Coronary artery (tissue), 2 donors: ENCODE results near the gene TARDBP.

Source experiments
- DNase-seq: peaks from one replicate; pipeline ENCODE4 v3.0.0-alpha.2; 2017; ENCODE audit warnings: low spot score
- H3K27ac ChIP-seq, 2 donors: fragments of 200-600 bp; sonication (generic); one replicate each; pipeline ENCODE4 v1.5.1; 2016 to 2019
- H3K4me3 ChIP-seq: fragments of 200-600 bp; sonication (generic); 2 replicates; pipeline ENCODE4 v1.5.1; 2016; ENCODE audit warnings: mild to moderate bottlenecking, moderate library complexity
- CTCF ChIP-seq: fragments of 200-600 bp; sonication (generic); IDR thresholded peaks from one replicate; pipeline ENCODE4 v1.5.1; 2019; ENCODE audit warnings: antibody characterized with exemption

TARDBP gene

DNA sequence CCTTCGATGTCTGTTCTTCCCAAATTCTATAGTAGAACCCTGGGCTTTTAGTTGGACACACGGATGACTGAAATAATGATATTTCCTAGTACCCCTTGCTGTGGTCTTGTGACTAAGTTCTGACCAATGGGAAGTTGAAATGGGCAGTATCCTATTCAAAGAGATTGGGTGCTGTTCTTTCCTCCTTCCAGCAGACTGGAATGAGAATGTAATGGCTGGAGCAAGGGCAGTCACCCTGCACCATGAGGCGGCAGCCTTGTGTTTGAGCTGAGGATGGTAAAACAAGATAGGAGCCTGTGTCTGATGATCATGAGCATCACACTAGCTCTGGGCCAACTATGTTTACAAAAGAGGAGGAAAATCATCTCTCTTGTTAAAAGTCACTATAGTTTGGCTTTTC lies 52.5 kb downstream of the TARDBP start:
- no peak overlapping the region for H3K27ac ChIP-seq
- DNase-seq = no peak

GRCh38 chr1:11065796-11066195 lies 53.3 kb downstream of the TARDBP start:
- no peak for TF ChIP-seq CTCF

More for the DNA sequence above, 52.5 kb downstream of the TARDBP start:
- no peak overlapping the region for H3K4me3 ChIP-seq
- TF ChIP-seq CTCF = no peak

GRCh38 chr1:11067716-11068599 lies 55.5 kb downstream of the TARDBP start:
- DNase-seq = no peak
- no peak overlapping the region for H3K4me3 ChIP-seq
- H3K27ac ChIP-seq = no peak overlapping the region
- no peak for TF ChIP-seq CTCF

More at GRCh38 chr1:11065796-11066195, 53.3 kb downstream of the TARDBP start:
- Histone ChIP-seq H3K27ac (no peak overlapping the region), H3K4me3 (no peak overlapping the region)
- DNase-seq = no peak

- H3K27ac ChIP-seq = no peak overlapping the region
- no peak for TF ChIP-seq CTCF
- DNase-seq = no peak
- no peak overlapping the region for H3K4me3 ChIP-seq
Measured at GRCh38 chr1:11068600-11069473, 56.4 kb downstream of the TARDBP start.

GRCh38 chr1:11070876-11071275 lies 58.4 kb downstream of the TARDBP start:
- TF ChIP-seq CTCF = no peak
- H3K27ac ChIP-seq = no peak overlapping the region
- DNase-seq = no peak
- H3K4me3 ChIP-seq = no peak overlapping the region

- no peak for TF ChIP-seq CTCF
- DNase-seq = no peak
- no peak overlapping the region for H3K4me3 ChIP-seq
- H3K27ac ChIP-seq = no peak overlapping the region
Measured at GRCh38 chr1:11071463-11072215, 59.2 kb downstream of the TARDBP start.
